BE2C (cell line): ENCODE data around the gene ZNF133.
"Not testable (repeated sequence)": the region's sequence is repeated elsewhere in the genome, so short reads cannot be mapped to it uniquely, and the experiment has no call there.

Experiments used
- DNase-seq: peaks from one replicate; pipeline ENCODE4 v3.0.0-alpha.2; 2020
- H3K27me3 ChIP-seq: fragments of 250-450 bp; sonication (Bioruptor Pico); 2 replicates; pipeline ENCODE4 v1.5.1; 2020; ENCODE audit warnings: mild to moderate bottlenecking
- H3K36me3 ChIP-seq: fragments of 250-450 bp; sonication (Bioruptor Pico); 2 replicates; pipeline ENCODE4 v1.5.1; 2020; ENCODE audit warnings: mild to moderate bottlenecking
- H3K4me1 ChIP-seq: fragments of 250-450 bp; sonication (Bioruptor Pico); 2 replicates; pipeline ENCODE4 v1.5.1; 2020
- H3K4me3 ChIP-seq: 2 replicates; pipeline ENCODE4 v1.5.1; 2011; ENCODE audit warnings: low read depth, low read length
- H3K9me3 ChIP-seq: fragments of 250-450 bp; sonication (Bioruptor Pico); 2 replicates; pipeline ENCODE4 v1.5.1; 2020
- TF ChIP-seq, protein P1 (sequence below): IDR thresholded peaks from 2 replicates; pipeline ENCODE4 v1.5.1; 2012; ENCODE audit warnings: mild to moderate bottlenecking, low read depth, low read length

Gene ZNF133

DNA sequence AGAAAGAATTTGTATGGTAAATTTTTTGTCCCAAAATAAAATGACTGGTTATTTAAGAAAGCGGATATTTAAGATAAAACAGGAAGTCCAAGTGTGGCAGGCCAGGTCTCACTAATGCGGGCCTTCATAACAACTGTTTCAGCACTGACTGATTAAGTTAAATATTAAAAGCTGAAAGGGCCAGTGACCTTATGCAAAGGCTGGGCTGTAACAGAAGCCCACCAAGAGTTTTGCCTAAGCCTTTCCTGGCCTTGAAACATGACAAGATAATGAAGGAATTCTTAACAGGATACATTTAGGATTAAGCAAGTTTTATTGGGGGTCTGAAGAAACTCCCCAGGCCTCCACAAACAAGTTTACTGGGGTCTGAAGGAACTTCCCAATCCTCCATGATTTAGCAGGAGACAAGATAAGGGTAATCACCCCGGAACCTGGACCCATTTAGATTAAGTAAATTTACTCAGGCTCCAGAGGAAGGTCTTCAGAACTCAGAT, 36.3 kb downstream of the ZNF133 start:
- H3K36me3 ChIP-seq, result no peaks in the 10 kb centered on the region
- no peaks in the 10 kb centered on the region for H3K4me1 ChIP-seq
- no peak for DNase-seq
- no peaks in the 10 kb centered on the region for H3K9me3 ChIP-seq
- TF ChIP-seq, protein P1, sequence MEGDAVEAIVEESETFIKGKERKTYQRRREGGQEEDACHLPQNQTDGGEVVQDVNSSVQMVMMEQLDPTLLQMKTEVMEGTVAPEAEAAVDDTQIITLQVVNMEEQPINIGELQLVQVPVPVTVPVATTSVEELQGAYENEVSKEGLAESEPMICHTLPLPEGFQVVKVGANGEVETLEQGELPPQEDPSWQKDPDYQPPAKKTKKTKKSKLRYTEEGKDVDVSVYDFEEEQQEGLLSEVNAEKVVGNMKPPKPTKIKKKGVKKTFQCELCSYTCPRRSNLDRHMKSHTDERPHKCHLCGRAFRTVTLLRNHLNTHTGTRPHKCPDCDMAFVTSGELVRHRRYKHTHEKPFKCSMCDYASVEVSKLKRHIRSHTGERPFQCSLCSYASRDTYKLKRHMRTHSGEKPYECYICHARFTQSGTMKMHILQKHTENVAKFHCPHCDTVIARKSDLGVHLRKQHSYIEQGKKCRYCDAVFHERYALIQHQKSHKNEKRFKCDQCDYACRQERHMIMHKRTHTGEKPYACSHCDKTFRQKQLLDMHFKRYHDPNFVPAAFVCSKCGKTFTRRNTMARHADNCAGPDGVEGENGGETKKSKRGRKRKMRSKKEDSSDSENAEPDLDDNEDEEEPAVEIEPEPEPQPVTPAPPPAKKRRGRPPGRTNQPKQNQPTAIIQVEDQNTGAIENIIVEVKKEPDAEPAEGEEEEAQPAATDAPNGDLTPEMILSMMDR, result no peak
- no peak overlapping the region for H3K4me3 ChIP-seq
- H3K27me3 ChIP-seq, result no peaks in the 10 kb centered on the region; the same call in 1 of the 2 replicates

DNA sequence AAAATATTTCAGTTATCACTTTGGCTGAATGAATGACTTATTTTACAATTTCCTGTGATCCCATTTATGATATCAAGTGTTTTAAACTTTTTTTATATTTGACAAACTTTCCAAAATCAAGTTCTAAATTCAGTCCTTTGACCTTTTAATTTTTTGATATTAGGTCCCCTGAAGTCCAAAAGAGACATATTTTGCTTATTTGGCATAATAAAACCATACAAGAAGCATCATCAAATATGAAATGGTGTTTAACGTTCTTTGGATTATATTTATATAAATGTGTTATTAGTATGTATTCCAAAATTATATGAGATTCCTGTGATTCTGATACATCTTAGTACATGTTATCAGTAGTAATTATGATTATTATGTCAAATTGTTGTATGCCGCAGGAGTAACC, 38.7 kb downstream of the ZNF133 start:
- Histone ChIP-seq H3K27me3 (no peaks in the 10 kb centered on the region), H3K9me3 (no peaks in the 10 kb centered on the region; the same call in 1 of the 2 replicates), H3K4me1 (no peaks in the 10 kb centered on the region), H3K36me3 (no peaks in the 10 kb centered on the region), H3K4me3 (no peak overlapping the region)
- no peak for DNase-seq
- TF ChIP-seq, protein P1, result no peak

DNA sequence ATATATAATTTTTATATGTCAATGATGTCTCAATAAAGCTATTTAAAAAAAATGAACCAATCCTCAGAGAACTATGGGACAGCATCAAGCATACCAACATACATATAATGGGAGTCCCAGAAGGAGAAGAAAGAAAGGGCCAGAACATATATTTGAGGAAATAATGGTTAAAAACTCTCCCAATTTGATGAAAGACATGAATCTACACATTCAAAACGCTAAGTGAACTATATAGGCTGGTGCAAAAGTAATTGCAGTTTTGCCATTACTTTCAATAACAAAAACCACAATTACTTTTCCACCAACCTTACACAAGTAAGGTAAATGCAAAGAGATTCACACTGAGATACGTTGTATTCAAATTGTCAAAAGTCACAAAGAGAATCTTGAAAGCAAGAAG, 43.4 kb downstream of the ZNF133 start:
- no peaks in the 10 kb centered on the region for H3K36me3 ChIP-seq
- H3K9me3 ChIP-seq, result no peaks in the 10 kb centered on the region; the same call in 1 of the 2 replicates
- TF ChIP-seq, protein P1, result no peak
- H3K4me3 ChIP-seq, result no peak overlapping the region
- no peaks in the 10 kb centered on the region for H3K4me1 ChIP-seq
- DNase-seq, result no peak
- no peaks in the 10 kb centered on the region for H3K27me3 ChIP-seq

DNA sequence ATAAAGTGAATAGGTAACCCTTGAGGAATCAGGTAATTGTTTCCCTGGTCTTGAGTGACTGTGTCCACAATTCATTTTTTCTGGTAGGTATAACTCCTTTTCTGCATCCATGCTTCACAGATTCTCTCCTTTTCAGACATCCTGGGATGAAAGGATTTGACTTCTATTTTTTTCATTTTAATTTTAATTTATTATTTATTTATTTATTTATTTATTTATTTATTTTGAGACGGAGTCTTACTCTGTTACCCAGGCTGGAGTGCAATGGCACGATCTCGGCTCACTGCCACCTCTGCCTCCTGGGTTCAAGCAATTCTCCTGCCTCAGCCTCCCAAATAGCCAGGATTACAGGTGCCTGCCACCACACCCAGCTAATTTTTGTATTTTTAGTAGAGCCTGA, 61.4 kb downstream of the ZNF133 start:
- H3K4me1 ChIP-seq, DNase-seq, H3K36me3 ChIP-seq, H3K9me3 ChIP-seq, H3K4me3 ChIP-seq: not testable (repeated sequence)
- peaks cover 21% of the 10 kb centered on the region for H3K27me3 ChIP-seq

DNA sequence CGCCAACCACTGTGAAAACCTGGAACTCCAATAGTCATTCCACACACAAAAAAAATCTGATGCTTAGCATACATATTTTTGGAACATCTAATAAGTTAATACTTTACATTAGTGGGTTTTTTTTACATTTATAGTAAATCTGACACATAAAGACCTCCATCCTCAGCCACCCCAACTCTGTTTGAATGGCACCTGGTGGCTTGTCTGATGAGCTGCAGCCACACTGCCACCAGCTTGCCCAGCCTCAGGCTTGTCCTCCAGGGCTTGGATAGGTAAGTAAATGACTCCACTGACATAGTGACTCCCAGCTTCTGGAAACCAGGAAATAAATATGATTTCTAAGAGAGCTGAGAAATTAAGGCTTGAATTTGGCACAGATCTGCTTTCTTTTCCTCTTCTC, 71.5 kb downstream of the ZNF133 start:
- H3K4me3 ChIP-seq, result no peak overlapping the region
- H3K36me3 ChIP-seq, result no peaks in the 10 kb centered on the region
- TF ChIP-seq, protein P1, result no peak
- peaks cover 4% of the 10 kb centered on the region; the same call in 1 of the 2 replicates for H3K27me3 ChIP-seq
- no peaks in the 10 kb centered on the region for H3K4me1 ChIP-seq
- no peak for DNase-seq
- H3K9me3 ChIP-seq, result no peaks in the 10 kb centered on the region

DNA sequence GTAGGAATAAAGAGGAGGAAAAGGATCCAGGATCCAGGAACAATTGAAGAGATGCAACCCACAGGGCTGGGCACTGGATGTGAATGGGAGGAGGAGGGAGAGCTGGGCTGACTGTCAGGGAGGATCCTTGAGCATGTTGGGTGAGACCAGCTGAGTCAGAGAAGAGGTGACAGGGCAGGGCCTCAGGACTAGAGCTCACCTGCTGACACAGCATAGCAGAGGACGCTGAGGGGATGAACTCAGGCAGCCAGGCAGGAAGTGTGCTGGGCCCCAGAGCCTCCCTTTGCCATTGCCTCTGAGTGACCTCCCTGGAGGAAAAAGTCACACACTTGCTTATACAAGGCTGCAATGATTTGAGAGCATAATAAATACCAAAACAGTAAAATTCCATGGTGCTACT, 72.3 kb downstream of the ZNF133 start:
- Histone ChIP-seq H3K27me3 (peaks cover 4% of the 10 kb centered on the region; the same call in 1 of the 2 replicates), H3K36me3 (no peaks in the 10 kb centered on the region), H3K4me3 (no peak overlapping the region), H3K9me3 (no peaks in the 10 kb centered on the region), H3K4me1 (no peaks in the 10 kb centered on the region)
- TF ChIP-seq, protein P1, result no peak
- DNase-seq, result no peak

DNA sequence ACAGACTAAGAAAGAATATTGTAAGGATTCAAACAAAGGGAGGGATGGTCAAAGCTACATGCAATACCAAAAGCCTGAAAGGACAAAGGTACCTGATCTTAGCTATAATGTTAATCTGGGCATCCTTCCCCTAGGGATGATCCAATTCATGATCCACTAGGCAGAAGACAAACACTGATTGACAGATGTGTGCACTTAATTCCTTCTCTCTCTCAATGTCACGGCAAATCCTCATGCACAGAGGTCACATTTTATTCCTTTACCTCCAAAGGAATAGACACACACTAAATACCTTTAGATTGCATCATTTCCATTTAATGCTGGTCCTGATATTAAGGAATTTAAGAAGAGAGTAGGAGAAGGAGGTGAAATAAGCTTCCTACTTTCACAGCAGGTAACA, 73.4 kb downstream of the ZNF133 start:
- Histone ChIP-seq H3K27me3 (peaks cover 4% of the 10 kb centered on the region; the same call in 1 of the 2 replicates), H3K9me3 (no peaks in the 10 kb centered on the region), H3K36me3 (no peaks in the 10 kb centered on the region), H3K4me1 (no peaks in the 10 kb centered on the region), H3K4me3 (no peak overlapping the region)
- TF ChIP-seq, protein P1, result no peak
- DNase-seq, result no peak
